D721Med (cell line): ENCODE data around the gene GARIN5B.

Source experiments
- DNase-seq: peaks from one replicate; pipeline ENCODE4 v3.0.0; 2011; ENCODE audit warnings: low spot score; ENCODE audit not compliant: insufficient read length
- FAIRE-seq: peaks from 2 replicates; lab custom pipeline; 2011; peaks lifted over from hg19 to GRCh38; lab: Jason Lieb, UNC
- TF ChIP-seq, protein P1 (sequence below): IDR thresholded peaks from 2 replicates; pipeline ENCODE4 v1.5.1; 2012; ENCODE audit warnings: mild to moderate bottlenecking, control low read depth; ENCODE audit not compliant: insufficient read depth; ENCODE audit errors: missing control alignments

GARIN5B gene

DNA sequence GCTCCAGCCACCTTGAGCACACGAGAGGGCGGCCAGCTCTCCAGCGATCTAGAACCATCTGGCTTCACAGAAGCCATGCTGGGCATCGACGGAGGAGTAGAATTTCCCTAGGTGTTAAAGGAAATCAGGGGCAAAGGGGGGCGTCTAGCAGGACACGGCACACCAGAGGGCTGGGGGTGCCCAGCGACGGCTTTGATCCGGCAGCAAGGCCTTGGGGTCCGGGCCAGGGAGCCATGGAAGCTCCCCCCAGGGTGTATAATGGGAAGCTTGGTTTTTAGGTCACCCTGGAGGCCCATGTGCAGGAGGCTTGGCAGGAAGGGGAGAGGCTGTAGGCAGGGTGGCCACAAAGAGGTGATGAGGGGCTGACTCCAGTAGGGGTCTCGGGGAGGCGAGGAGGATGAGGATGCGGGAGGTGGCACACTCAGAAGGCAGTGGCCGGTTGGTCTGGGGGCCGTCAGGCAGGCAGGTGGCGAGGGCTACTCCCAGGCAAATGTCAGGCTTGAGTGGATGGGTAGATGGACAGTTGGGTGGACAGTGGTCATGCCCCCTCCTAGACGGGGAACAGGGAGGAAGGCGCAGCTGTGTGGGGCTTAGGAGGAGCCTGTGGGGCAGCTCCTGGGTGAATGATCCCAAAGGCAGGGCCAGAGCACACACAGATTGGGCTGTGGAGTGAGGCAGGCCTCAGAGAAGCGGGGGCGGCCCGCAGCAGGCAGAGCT lies 17.8 kb downstream of the GARIN5B start:
- TF ChIP-seq, protein P1, sequence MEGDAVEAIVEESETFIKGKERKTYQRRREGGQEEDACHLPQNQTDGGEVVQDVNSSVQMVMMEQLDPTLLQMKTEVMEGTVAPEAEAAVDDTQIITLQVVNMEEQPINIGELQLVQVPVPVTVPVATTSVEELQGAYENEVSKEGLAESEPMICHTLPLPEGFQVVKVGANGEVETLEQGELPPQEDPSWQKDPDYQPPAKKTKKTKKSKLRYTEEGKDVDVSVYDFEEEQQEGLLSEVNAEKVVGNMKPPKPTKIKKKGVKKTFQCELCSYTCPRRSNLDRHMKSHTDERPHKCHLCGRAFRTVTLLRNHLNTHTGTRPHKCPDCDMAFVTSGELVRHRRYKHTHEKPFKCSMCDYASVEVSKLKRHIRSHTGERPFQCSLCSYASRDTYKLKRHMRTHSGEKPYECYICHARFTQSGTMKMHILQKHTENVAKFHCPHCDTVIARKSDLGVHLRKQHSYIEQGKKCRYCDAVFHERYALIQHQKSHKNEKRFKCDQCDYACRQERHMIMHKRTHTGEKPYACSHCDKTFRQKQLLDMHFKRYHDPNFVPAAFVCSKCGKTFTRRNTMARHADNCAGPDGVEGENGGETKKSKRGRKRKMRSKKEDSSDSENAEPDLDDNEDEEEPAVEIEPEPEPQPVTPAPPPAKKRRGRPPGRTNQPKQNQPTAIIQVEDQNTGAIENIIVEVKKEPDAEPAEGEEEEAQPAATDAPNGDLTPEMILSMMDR: no peak
- FAIRE-seq (no peak), DNase-seq (no peak)

DNA sequence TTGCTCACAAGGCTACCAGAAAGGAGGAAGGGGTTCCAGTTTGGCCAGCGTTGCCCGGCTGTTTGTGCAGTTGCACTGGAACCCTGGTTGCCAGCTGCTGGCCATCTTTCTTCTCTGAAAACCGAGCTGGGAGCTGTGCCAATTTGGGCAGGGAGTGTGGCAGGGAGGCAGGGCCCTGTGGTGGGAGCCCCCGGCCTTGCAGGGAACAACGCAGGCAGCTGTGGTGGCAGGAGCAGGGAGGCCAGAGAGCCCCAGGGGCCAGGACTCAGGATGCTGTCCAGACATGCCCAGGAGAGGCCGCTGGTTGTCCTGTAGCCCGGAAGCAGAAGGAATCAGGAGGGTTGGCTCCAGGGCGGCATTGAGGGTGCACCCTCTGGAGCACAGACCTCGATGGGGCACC lies 18.6 kb downstream of the GARIN5B start:
- TF ChIP-seq, protein P1: no peak
- DNase-seq (no peak), FAIRE-seq (no peak)

DNA sequence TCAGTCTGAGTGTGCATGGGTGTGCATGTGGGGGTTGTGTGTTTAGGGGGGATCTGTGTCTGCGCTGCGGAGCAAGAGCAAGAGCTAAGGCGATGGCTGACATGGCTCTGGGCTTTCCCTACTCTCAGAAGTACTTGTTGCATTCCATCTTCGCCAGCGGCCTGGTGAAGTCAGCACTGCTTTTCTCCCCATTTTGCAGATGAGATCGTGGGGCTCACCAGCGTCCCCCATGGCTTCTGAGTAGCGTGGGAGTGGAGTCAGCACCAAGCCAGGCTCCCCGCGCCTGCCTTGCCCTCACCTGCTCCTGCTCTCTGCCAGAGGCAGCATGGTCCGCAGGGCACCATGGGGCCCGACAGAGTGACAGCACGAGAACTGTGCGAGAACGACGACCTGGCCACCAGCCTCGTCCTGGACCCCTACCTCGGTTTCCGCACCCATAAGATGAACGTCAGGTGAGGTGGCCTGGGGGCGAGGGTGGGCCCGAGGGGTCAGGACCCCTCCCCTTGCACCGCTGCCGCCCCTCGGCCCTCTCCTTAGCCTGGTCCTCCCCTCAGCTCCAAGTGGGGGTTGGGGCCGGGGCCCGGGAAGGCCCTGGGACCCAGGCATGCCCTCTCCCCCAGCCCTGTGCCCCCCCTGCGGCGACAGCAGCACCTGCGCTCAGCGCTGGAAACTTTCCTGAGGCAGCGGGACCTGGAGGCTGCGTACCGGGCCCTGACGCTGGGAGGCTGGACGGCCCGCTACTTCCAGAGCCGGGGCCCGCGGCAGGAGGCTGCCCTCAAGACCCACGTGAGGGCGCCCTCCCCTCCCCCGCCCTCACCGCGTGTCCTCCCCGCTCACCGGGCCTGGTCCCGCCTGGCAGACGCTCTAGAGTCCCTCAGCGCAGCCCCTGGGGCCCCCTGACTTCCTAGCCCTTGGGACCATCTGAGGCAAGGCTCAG lies 21.2 kb downstream of the GARIN5B start:
- TF ChIP-seq, protein P1: no peak
- no peak for DNase-seq
- no peak for FAIRE-seq

DNA sequence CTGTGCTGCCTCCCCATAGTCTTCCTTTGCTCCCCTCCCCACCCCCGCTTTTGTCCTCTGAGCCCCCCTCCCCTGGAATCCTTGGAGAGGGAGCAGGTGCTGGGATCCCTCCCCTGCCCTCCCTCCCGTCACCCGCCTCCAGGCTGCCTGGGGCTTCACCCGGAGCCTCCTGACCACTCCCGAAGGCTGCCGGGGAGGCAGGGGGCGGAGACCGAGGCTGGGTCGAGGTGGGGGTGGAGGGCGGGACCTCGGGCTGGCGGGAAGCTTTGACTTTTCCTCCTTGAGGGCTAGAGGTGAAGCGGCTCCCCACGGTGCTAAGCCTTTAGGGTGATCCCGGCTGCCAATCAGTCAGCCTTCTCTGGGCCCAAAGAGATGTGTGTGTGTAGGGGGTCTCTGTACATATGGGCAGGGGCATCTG lies 21.9 kb downstream of the GARIN5B start:
- FAIRE-seq (no peak), DNase-seq (peak; percentile 94)
- TF ChIP-seq, protein P1: no peak

DNA sequence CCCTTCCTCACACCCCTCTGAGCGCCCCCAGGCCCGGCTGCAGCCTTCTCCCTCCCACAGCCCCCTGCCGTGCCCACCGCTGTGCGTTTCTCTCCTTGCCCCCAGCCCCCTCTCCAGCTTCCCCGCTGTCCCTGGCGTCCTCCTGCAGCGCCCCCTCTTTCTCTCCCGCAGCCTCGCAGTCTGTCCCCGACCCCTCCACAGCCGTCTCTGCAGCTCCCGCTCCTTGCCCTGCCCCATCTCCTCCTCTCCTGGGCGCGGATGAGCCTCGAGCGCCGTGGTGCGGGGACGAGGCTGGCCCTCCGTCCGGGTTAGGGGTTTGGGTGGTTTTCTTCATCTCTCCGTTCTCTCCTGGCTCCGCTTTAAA lies 22.3 kb downstream of the GARIN5B start:
- FAIRE-seq (no peak), DNase-seq (no peak)
- TF ChIP-seq, protein P1: peak; percentile 24

DNA sequence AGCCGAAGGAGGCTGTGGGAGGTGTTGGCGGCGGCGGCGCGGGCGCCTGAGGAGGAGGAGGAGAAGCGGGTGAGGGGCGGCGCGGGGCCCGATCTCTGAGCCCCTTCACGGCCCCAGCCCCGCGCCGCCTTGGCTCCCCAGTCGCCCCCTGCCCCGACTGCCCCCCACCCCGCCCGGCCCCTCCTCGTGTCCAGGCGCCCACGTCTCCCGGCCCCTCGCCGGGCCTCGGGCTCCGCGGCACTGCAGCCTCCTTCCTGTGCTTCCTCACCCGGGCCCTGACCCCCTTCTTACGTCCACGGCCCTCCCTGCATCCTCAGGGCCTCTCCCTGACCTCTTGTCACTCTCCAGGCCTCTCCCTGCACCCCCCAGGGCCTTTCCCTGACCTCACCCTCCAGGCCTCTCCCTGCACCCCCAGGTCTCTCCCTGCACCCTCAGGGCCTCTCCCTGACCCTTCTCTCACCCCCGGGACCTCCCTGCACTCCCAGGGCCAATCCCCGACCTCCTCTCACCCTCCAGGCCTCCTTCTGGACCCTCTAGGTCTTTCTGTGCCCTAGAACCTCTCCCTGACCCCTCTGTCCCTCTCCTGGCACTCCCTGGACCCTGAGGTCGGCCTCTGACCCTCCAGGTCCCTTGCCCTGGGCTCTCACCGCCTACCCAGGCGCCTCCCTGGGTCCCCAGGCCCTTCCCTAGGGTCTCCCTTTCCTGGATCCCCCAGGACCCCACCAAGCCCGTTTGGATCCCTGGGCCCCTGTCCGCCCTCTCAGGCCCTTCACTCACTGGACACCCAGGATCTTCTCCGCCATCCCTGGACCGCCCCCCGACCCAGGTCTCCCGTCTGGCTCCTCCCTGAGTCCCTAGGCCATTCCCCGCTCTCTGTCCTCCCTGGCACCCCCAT lies 22.9 kb downstream of the GARIN5B start:
- no peak for FAIRE-seq
- TF ChIP-seq, protein P1: no peak
- no peak for DNase-seq
